Pancreas (tissue), 10 donors: Measurements from ENCODE around the gene LRRC19. TPM values are rescaled to one million over a fixed set of nuclear protein-coding genes. Genes with fewer than 3 reads are reported as not detected.

Experiments
- ATAC-seq, 4 donors: fragments of 200-7000 bp; cut with Tn5 transposase; one replicate each; pipeline versions ENCODE4 v1.8.0 to v1.9.1; 2020; ENCODE audit warnings: mild to moderate bottlenecking in 4 of 4, moderate library complexity in 4 of 4
- DNase-seq, 6 donors: peaks; one replicate each; pipeline ENCODE4 v3.0.0-alpha.2; 2020
- FAIRE-seq: peaks from 2 replicates; lab custom pipeline; 2012; peaks lifted over from hg19 to GRCh38; lab: Jason Lieb, UNC
- H3K27ac ChIP-seq, 4 donors: fragments of 200-600 bp; sonication (generic); 1 replicate in 3 of 4; 2 replicates in 1 of 4; pipeline versions ENCODE4 v1.5.0 to v1.8.0; 2020
- H3K27me3 ChIP-seq, 4 donors: fragments of 200-600 bp; one replicate each; pipeline ENCODE4 v1.8.0; 2021
- H3K36me3 ChIP-seq, 3 donors: fragments of 200-600 bp; sonication (generic) in 1 of 3; one replicate each; pipeline versions ENCODE4 v1.5.0 to v1.8.0; 2020 to 2021
- H3K4me1 ChIP-seq, 3 donors: fragments of 200-600 bp; one replicate each; pipeline ENCODE4 v1.8.0; 2021
- H3K4me3 ChIP-seq, 4 donors: fragments of 200-600 bp; sonication (generic) in 2 of 4; one replicate each; pipeline versions ENCODE4 v1.5.0 to v1.8.0; 2020 to 2021
- H3K9me3 ChIP-seq, 4 donors: fragments of 200-600 bp; one replicate each; pipeline ENCODE4 v1.8.0; 2021
- WGBS, 2 donors: extraction: QIAGEN DNeasy Blood & Tissue Kit; methylation state at CpG; one replicate each; pipeline ENCODE4 v1.1.7; 2013; 5-methylcytosine and 5-hydroxymethylcytosine counted together
- intact Hi-C, 3 donors: fragments of 100-400 bp; cut with DNase I; formaldehyde crosslinking; loops; one replicate each; pipeline versions ENCODE4 v1.11.1 to v1.14.2; 2022
- polyA plus RNA-seq, 2 donors: library from polyadenylated mRNA; stranded (reverse); fragments of 200-250 nt; gene quantifications; one replicate each; pipeline ENCODE4 v1.2.3, GENCODE V29; 2013
- total RNA-seq, 6 donors: library from RNA; stranded (reverse); fragmentation: NEBNext Ultra II Directional in 4 of 6; extraction: Animal tissue kit (Norgen Biotek cat#: 25700) in 4 of 6; gene quantifications; one replicate each; pipeline versions ENCODE4 v1.2.1 to v1.2.4, GENCODE V29; 2021 to 2023
- TF ChIP-seq, protein P1 (sequence below), 4 donors: fragments of 200-600 bp; sonication (generic) in 3 of 4; IDR thresholded peaks; one replicate each; pipeline versions ENCODE4 v1.5.0 to v1.8.0; 2021; ENCODE audit warnings: antibody characterized with exemption in 4 of 4
- donor health status: healthy with polysubstance abuse.
- donor health status: DM: no; HTN: no; CAD: no; lungs with moderate emphysema.
- donor health status: DM: no; HTN: no; CAD: no.
- donor health status: control.
- donor health status: control.
- donor health status: Bipolar disorder and iron deficiency.
- donor health status: DM: yes; HTN: yes; CAD: no.
- donor health status: DM: no; HTN: no; CAD: no.
- donor health status: DM: no; HTN: no; CAD: no.
- donor health status: DM: yes; HTN: yes; CAD: no.

LRRC19 gene
- total and polyA plus RNA-seq, 8 donors, result 0.08 to 0.55 (median 0.18) TPM; not detected in 1

DNA sequence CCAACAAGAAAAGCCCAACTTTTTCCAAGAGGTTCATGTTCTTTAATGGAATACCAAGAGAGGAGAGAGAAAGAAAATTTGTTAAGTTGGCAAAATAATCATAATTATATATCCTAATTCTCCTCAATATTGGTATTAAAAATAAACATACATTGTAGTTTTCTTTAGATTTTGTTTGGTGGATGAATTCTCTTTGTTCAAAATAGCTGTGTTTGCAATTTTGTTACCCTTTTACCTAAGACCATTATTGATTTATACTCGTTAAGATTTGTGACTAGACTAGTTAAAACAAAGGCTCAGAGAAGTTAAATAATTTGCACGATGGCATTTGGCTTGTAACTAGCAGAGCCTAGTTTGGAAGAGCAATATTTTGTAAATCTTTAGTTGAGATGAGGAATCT is 9.7 kb downstream of the LRRC19 start:
- FAIRE-seq (no peak), ATAC-seq (no peak), DNase-seq (no peak)
- intact Hi-C loops, result no loop called here
- TF ChIP-seq, protein P1, sequence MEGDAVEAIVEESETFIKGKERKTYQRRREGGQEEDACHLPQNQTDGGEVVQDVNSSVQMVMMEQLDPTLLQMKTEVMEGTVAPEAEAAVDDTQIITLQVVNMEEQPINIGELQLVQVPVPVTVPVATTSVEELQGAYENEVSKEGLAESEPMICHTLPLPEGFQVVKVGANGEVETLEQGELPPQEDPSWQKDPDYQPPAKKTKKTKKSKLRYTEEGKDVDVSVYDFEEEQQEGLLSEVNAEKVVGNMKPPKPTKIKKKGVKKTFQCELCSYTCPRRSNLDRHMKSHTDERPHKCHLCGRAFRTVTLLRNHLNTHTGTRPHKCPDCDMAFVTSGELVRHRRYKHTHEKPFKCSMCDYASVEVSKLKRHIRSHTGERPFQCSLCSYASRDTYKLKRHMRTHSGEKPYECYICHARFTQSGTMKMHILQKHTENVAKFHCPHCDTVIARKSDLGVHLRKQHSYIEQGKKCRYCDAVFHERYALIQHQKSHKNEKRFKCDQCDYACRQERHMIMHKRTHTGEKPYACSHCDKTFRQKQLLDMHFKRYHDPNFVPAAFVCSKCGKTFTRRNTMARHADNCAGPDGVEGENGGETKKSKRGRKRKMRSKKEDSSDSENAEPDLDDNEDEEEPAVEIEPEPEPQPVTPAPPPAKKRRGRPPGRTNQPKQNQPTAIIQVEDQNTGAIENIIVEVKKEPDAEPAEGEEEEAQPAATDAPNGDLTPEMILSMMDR (IDR thresholded peaks at IDR 0.05), result no peak
- no peaks in the 10 kb centered on the region for H3K36me3 ChIP-seq
- H3K4me3 ChIP-seq, result no peak overlapping the region
- H3K27me3 ChIP-seq, result no peaks in the 10 kb centered on the region
- 48 to 57% methylated on average over 2 of the region's 2 CpGs for WGBS, 2 donors
- H3K4me1 ChIP-seq, result no peaks in the 10 kb centered on the region
- H3K9me3 ChIP-seq, result no peaks in the 10 kb centered on the region
- H3K27ac ChIP-seq, result no peak overlapping the region

DNA sequence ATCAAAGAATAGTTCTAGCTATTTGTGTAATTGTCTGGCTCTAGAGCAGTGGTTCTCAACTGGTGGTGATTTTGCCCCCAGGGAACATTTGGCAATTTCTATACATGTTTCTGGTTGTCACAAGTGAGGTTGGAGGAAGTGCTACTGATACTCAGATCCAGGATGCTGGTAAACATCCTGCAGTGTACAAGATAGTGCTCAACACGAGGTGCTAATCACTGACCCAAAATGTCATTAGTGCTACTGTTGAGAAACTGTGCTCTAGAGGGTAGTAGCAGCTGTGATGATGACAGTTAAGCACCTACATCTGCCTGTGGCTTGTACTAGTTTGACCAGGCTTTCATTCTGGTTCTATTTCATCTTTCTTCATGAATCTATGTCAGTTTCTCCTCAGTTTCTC is 22.1 kb downstream of the LRRC19 start:
- DNase-seq (no peak), FAIRE-seq (no peak), ATAC-seq (no peak)
- Histone ChIP-seq H3K9me3 (no peaks in the 10 kb centered on the region), H3K27me3 (no peaks in the 10 kb centered on the region), H3K4me3 (no peak overlapping the region), H3K36me3 (peaks cover 0 to 27% (median 0%) of the 10 kb centered on the region in 3 donors), H3K27ac (no peak overlapping the region), H3K4me1 (no peaks in the 10 kb centered on the region)
- intact Hi-C loops, result no loop called here
- TF ChIP-seq, protein P1 (IDR thresholded peaks at IDR 0.05), result no peak
- WGBS, 2 donors, result 56 to 58% methylated on average over 1 of the region's 1 CpG

DNA sequence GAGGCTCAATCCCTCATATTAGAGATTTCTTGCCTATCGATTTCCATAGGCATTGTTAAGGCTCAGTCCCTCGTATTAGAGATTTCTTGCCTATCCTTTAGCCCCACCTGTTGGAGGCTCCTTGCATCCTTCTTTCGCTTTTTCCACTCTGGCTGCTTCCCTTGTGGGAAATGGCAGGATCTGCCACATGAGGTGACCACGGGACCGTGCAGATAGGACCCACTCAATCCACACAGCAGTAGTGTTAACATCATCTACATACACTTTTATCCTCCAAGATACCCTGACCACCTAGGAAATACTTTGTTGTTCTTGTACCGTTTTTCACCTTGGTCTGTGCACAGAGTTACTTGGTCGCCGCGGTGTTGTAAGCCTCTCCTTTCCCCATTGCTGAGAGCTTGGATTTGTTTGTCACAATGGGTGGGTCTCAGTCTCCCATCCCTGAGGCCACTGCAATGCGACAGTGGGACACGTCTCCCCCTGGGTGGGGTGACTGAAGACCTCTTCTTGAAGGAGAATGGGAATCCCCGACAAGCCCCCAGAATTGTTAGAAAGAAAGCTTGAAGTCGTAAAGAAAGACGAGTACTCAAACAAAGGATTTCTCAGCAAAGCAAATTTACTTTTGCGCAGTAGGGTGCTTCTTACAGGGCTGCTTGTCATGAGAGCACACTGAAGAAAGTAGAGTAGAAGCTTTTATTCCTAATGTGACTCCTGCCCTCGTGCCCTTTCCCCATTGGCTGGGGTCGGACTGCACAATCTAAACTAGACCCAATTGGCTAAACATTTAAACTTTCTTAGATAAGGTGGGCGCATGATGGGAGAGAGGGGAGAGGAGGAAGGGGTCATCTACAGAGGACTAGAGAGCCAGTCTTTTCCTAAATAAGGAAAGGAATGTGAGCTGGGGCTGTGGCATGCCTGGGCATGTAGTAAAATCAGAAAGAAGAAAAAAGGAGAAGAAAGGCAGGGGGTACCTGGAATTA is 29.5 kb downstream of the LRRC19 start:
- TF ChIP-seq, protein P1 (IDR thresholded peaks at IDR 0.05), result peak; percentile 11 to 45 (median 34)
- intact Hi-C loops, result loop anchor here in 2 of 3 donors (5.0 to 10.0 kb wide), 2 partner anchors 231 to 234 kb away; no protein-coding TSS in a partner anchor
- DNase-seq (peak in 2 of 6 donors; percentile 22 to 55), FAIRE-seq (no peak), ATAC-seq (peak; percentile 64 to 88 (median 86))
- H3K4me3 ChIP-seq, result no peak overlapping the region
- no peaks in the 10 kb centered on the region for H3K9me3 ChIP-seq
- WGBS, 2 donors, result 71 to 76% methylated on average over 18 of the region's 18 CpGs
- H3K4me1 ChIP-seq, result no peaks in the 10 kb centered on the region
- no peak overlapping the region for H3K27ac ChIP-seq
- no peaks in the 10 kb centered on the region for H3K27me3 ChIP-seq
- peaks cover 0 to 4% (median 0%) of the 10 kb centered on the region in 3 donors for H3K36me3 ChIP-seq

DNA sequence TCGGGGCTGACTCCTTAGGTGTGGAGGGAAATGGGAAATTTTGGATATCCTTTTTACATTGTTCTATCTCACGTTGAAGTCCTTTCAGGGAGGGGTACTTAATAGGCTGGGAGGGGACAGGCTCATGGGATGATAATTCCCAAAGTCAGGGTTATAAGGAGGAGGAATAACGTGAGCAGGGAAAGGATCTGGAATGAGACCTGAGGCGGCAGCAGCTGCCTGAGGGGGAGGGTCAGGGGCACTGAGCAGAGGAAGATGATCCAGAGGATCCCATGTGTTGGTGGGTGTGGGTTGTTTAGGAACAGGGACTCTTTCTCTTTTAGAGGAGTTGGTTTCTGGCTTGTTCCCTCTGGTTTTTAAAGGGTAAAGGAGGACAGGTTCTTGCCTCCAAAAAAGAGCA is 30.5 kb downstream of the LRRC19 start:
- Histone ChIP-seq H3K4me3 (no peak overlapping the region), H3K36me3 (peaks cover 0 to 2% (median 0%) of the 10 kb centered on the region in 3 donors), H3K4me1 (no peaks in the 10 kb centered on the region), H3K27ac (no peak overlapping the region), H3K9me3 (no peaks in the 10 kb centered on the region), H3K27me3 (no peaks in the 10 kb centered on the region)
- DNase-seq (no peak), ATAC-seq (no peak), FAIRE-seq (no peak)
- intact Hi-C loops, result loop anchor here in 2 of 3 donors (5.0 to 10.0 kb wide), 2 partner anchors 230 to 233 kb away; no protein-coding TSS in a partner anchor
- 83 to 90% methylated on average over 4 of the region's 4 CpGs for WGBS, 2 donors
- TF ChIP-seq, protein P1 (IDR thresholded peaks at IDR 0.05), result no peak
